ENCODE data around the gene MYL5.
"Not testable (repeated sequence)": the region's sequence is repeated elsewhere in the genome, so short reads cannot be mapped to it uniquely, and the experiment has no call there.

MYL5 gene

DNA sequence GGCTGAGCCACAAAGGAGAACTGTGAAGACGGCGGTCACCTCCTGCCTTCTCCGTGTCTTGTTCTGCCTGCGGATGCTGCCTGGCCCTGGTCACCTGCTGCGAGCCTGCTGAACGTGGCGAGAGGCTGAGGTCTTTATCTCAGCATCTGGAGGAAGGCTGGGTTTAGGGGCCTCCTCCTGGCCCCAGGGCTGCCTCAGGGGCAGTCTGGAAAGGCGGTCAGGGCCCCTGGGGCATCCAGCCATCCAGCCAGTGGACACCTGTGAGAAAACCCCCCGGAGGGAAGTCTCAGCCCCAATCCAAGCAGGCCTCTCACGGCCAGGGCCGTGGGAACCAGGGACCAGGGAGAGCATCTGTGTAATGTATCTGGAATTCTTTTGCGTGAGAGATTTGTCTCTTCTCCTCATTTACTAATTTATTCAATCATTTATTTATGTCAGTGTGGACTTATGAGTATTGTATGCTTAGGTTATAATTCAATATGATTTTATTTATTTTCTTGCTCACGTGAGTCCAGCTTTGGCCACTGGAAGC is 37.6 kb upstream of the MYL5 start:
- no peak for DNase-seq (ENCODE audit: low read depth)

DNA sequence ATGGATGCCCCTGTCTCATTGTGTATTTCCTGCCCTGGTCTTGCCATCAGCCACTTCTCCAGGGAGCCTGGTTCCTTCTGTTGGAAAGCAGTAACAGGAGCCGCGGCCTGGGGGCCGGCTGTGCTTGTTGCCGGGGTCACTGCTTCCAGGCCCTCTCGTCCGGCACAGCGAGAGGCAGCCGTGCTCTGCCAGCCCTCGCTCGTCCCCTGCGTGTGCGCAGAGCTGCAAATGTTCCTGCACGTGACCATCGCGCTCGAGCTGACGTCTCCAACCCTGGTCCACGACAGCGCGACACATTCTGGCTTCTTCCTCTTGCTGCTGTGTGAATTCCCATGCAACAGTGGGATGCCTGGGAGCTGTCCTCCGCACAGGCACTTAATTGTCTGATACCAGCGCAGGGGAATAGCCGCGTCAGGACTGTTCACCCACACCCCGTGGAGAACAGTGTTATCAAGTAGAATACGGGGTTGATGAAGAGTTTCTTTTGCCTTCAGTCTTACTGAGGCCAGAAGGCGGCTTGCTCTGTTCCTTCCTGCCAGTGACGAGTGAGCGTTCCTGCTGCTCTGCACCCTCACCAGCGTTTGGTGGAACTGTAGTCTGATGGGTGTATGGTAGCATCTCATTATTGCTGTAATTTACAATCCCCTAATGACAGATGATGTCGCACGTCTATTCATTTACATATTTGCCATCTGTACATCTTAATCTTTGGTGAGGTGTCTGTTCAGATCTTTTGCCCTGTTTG is 36.6 kb upstream of the MYL5 start:
- DNase-seq (ENCODE audit: low read depth), result no peak

DNA sequence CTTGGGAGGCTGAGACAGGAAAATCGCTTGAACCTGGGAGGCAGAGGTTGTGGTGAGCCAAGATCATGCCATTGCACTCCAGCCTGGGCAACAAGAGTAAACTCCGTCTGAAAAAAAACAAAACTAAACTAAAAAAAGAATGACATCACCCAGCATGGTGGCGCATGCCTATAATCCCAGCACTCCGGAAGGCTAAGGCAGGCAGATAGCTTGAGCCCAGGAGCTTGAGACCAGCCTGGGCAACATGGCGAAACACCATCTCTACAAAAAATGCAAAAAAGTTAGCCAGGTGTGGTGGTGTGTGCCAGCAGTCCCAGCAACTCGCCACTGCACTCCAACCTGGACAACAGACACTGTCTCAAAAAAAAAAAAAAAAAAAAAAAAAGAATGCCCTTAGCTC is 32.0 kb upstream of the MYL5 start:
- DNase-seq (ENCODE audit: low read depth), result not testable (repeated sequence)

DNA sequence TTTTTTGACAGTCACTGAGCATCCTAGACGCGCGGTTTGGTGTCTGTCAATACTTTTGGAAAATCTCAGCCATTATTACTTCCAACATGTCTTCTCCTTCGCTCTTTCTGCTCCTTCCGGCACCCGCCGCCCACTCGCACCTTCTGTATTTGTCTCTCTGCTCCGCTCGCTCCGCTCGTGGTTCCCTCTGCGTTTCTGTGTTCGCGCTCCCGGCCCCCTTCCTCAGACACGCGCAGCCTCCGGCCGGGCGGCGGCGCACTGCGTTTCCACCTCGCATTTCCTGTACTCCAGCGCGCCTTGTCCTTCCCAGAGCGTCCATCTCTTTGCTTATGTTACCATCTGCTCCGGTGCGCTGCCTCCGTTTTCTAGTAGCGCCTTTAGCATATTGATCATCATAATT is 27.9 kb upstream of the MYL5 start:
- no peak for DNase-seq (ENCODE audit: low read depth)

DNA sequence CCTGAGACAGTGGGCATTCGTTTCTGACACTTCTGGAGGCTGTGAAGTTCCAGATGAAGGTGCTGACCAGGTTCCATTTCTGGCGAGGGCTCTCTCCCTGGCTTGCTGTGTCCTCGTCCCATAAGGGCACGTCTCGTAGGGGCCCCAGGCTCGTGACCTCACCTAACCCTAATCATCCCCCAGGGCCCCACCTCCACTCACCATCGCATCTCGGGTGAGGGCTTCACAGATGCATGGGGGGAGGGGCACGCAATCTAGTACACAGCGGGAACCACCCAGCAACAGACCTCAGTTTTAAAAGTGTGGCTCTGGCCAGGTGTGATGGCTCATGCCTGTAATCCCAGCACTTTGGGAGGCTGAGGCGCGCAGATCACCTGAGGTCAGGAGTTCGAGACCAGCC is 26.9 kb upstream of the MYL5 start:
- DNase-seq (ENCODE audit: low read depth), result no peak

DNA sequence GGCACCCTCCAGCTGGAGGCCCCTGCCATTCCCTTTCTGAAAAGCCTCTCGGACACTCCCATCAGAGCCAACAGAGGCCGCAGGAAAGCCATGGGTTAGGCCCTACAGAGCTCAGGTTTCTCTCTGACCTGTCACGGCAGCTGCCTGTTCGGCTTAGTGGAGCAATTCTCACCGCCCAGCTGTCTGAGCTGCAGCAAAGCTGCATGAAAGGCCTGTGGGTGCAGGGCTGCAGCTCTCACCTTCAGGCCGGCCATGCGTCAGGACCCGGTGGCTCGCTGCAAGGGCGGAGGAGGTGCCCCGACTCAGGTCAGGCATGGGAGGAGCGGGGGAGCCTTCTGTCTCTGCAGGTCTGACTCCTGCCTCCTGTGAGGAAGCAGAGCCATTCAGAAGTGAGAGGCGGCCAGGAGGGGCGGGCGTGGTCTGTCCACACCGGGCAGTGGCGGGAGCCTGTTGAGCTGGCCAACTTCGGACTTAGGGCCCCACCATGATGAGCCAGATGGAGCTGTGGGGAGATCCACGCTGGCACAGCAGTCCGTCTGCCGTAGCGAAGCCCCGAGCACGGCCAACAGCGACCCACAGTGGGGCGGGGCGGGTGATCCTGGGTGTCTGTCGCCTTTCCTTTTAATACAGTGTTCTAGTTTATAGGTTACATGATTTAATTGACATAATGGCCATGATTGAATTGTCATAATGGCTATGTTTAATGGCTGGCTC is 25.6 kb upstream of the MYL5 start:
- DNase-seq (ENCODE audit: low read depth), result no peak

DNA sequence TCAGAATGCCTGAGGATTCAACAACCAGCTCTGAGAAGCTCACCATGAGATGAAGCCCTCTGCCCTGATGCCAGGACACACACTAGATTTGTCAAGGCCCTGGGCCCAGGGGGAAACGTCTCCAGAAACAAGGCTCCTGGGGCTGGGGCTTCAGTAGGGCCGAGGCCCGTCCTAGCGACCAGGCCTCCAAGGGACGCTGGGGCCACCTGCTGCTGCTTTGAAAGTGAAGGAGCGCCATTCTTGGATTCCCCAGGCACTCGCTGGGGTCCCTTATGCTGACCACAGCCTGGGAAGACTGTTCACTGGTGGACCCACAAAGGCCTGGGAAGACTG is 25.1 kb upstream of the MYL5 start:
- DNase-seq (ENCODE audit: low read depth), result no peak

DNA sequence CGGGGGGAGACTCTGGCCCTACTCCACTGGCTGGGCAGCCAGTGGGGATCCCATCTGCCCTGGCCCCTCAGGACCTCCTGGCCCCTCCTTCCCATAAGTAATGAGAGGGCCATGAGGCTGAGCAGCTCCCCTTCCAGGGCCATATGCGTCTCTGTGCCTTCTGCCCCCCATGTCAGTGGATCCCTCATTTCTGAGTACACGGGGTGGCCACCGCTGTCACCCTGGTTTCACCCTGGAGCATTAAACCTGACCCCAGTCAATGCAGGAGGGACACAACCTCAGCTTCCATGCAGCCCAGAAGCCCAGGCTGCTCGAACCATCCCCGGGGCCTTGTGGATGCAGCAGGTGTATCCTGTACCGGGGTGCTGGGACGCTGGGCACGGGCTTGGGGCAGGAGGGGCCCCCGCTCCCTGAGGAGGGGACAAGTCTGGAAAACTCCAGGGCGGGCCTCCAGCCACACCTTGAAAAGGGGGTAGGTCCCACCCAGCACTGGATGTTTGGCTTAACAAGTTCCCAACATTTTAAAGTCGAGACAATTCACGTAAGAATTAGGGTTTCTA is 24.5 kb upstream of the MYL5 start:
- DNase-seq (ENCODE audit: low read depth), result no peak

DNA sequence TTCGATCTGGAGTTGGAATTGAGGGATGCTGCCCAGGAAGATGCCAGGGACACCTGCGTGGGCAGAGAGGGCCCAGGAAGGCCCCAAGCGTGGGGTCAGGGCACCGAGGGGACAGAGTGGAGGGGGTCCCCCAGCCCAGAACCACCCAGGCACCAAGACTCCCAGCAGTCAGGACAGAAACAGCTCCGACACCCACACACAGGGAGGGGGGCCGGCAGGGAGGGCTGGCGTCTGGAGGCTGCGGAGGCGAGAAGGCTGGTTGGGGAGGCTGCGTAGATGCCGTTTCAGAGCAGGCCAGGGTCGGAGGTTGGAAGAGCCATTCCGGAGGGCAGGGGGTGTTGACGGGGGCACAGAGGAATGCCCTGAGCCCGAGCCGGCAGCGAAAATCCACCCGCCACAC is 23.9 kb upstream of the MYL5 start:
- DNase-seq (ENCODE audit: low read depth), result no peak

DNA sequence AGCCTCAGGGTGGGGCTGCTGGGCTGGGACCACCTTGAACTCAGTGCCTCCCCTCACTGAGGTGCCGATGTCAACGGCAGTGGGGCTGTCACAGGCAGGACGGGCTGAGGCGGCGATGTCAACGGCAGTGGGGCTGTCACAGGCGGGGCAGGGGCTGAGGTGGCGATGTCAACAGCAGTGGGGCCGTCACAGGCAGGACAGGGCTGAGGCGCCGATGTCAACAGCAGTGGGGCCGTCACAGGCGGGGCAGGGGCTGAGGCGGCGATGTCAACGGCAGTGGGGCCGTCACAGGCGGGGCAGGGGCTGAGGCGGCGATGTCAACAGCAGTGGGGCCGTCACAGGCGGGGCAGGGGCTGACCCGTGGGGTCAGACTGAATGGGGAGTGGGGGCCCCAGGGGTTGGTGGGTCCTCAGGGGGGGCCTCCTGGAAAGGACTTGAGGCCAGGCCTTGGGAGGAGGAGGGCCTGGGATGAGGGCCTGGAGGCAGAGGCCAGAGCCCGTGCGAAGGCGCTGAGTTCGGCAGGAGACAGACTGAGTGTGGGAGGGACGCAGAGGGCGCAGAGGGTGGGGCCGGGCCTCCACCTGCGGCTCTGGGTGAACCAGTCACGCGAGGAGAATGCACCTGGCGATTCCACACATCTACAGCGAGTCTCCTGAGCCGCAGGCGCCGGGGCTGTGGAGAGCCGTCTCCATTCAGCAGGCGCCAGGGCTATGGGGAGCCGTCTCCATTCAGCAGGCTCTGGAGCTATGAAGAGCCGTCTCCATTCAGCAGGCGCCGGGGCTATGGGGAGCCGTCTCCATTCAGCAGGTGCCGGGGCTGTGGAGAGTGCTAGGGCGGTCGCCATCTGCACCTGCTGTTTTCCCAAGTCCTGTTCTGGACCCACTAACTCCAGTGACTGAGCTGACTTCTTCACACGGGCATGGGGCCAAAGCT is 23.1 kb upstream of the MYL5 start:
- no peak for DNase-seq (ENCODE audit: low read depth)

DNA sequence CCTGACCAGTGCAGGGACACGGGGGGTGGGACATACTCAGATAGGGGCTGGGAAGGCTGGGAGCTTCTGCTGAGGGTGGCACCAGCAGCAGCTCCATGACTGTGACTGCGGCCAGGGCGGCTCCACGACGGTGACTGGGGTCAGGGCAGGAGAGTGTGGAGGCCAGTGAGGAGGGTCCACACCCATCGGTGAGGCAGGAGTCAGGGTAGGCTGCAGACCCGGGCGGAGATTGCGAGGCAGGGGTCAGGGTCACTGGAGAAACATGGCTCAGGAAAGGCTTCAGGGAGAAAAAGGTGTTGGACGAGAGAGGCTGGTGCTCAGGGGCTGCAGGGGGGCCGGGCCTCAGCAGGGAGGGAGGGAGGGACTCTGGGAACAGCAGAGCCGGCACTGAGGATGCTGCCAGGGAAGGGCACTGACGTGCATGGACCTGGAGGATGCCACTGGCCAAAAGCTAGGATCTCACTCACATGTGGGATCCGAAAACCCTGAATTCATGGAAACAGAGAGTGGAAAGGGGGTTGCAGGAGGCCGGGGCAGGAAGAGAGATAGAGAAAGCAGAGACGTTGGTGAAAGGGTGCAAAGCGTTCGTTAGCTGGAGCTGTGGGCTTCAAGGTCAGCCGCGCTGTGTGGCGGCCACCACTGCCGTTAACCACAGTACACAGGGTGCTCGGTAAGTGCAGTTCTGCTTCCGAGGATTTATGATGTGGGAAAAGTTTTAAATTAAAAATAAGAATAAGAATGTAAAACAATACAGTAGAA is 22.3 kb upstream of the MYL5 start:
- DNase-seq (ENCODE audit: low read depth), result no peak

DNA sequence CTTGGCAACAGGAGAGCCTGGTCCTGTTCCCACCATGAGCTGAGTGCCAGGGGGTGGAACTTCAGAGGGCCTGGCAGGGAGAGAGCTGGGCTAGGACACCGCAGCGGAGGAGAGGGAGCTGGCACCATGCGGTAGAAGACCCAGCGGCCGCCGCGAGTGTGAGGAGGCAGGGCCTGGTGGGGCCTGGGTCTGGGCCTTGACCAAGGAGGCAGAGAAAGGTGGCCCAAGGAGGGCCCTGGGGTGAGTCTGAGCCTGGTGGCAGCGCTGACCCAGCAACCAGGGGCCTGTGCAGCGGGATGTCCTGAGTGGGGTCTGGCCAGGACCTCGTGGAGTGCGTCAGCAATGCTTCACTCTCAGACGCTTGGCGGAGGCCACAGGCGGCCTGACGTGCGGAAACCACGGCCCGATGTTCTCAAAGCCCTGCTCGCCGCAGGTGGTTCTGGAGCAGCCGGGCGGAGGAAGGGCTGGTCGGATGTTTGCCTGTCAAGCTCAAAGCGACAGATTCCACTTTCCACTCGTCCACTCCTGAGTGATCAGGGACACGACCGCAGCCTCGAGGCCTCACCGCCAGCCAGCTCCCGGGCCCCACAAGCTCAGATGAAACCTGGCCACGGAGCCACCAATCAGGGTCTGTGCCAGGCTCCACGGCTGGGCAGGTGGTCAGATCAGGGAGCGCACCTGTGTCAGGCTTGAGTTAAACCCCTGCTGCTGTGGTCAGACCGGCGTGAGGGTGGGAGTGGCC is 21.1 kb upstream of the MYL5 start:
- DNase-seq (ENCODE audit: low read depth), result no peak

DNA sequence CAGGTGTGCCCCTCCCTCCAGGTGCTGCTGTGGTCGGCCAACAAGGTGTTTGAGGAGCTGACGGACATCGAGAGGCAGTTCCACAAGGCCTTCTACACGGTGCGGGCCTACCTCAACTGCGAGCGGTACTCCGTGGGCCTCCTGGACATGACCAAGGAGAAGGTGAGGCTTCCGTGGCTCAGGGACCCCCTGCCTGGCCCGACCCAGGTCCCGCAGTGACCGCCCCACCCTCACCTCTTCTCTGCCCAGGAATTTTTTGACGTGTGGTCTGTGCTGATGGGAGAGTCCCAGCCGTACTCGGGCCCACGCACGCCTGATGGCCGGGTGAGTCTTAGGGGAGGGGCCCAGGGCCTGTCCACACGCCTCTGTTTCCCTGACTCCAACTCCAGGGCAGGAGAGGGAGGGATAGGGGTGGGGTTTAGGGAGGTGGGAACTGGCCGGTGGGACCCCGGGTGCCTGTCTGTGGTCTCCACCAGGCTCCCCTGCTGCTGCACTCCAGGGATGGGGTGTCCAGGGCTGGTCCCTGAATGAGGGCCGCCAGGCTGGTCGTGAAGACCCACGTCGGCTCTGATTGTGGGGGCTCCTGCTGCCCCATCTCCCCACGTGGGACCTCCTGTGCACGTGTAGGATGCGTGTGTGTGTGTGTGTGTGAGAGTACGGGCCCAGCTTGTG is 20.4 kb upstream of the MYL5 start:
- no peak for DNase-seq (ENCODE audit: low read depth)

DNA sequence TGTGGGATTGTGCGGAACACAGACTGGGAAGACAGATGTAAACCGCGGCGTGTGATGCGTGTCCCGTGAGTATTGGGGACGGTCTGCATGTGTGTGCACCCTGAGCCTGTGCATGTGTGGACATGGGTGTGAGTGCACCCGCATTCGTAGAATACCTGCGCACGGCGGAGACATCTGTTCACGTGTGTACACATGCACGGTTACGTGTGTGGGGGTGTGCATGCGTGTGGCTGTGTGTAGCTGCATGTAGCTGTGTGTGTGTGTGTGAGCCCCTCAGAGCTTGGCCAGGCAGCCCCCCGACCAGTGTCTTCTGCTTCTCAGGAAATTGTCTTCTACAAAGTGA is 19.9 kb upstream of the MYL5 start:
- no peak for DNase-seq (ENCODE audit: low read depth)

DNA sequence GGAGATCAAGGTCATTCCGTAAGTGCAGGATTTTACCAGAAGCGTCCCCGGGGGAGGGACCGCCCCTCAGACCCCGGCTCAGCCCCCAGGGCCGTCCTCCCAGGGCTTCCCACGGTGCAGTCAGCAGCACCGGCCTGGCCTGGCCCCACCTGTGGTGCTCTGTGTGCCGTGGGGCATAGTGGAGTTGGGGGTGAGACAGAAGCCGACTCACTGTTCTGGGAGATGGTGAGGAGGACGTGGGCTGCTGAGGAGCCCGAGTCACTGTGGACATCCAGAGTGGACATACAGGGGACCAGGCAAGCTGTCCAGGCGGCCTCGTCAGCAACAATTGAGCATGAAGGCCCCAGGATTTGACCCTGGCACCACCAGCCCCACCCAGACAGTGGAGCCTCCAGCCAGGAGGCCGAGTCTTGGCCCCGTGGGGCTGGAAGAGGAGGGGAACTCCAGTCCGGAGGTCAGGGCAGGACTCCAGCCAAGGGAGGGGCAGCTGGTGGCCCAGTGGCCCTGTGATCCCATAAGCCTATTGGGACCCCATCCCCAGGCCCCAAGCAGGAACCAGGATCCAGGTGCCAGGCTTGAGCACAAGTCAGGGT is 19.4 kb upstream of the MYL5 start:
- no peak for DNase-seq (ENCODE audit: low read depth)

DNA sequence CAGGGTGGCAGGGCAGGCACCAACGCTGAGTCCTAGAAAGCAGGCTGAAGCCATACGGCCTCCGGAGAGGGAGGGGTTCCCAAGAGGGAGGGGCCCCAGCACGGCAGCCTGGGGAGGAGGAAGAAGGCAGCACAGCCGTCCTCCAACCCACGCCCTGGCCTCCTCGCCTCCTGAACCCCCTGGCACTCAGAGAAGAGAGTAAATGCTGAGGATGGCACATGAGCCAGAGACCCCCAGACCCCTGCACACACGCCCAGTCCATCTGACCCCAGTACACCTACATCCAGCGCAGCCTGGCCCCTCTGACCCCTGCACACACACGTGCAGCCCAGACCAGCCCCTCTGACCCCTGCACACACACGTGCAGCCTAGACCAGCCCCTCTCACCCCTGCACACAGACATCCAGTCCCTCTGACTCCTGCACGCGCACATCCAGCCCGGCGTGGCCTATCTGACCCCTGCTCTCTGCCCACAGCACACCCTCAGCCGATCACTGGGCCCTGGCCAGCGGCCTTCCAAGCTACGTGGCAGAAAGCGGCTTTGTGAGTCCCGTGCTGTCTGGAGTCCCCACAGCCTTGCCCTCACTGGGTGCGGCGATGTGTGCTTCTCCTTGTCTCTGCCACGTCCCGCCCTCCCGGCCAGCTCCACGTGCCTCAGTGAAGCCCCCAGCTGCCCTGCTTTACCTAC is 18.7 kb upstream of the MYL5 start:
- DNase-seq (ENCODE audit: low read depth), result no peak

DNA sequence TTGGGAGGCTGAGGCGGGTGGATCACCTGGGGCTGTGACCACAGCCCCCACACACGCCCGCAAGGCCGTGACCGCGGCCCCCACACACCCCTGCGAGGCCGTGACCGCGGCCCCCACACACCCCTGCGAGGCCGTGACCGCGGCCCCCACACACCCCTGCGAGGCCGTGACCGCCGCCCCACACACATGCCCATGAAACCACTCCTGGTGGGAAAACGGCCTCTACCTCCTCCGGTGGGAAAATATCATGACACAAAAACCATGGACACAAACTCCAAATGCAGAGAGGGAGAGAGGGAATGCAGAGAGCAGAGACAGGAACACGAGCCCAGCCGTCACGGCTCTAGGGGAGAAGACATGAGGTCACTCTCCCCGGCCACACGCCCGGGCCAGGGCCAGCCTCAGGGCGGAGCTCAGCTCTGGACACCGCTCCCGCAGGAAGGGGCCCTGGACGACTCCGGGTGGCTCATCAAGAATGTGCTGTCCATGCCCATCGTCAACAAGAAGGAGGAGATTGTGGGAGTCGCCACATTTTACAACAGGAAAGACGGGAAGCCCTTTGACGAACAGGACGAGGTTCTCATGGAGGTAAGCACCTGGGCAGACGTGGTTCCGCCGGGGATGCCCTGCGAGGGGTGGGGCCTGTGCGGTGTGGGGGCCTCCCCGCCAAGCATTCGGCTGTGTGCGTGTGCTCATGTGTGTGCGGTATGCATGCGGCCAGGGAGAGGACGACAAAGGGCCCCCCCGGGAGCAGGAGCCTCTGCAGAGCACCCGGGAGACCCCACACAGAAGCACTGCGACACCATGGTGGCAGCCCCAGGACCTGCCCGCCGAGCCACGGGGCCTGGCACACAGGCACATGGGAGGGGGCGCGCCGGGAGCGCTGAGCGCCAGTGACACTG is 17.7 kb upstream of the MYL5 start:
- no peak for DNase-seq (ENCODE audit: low read depth)

DNA sequence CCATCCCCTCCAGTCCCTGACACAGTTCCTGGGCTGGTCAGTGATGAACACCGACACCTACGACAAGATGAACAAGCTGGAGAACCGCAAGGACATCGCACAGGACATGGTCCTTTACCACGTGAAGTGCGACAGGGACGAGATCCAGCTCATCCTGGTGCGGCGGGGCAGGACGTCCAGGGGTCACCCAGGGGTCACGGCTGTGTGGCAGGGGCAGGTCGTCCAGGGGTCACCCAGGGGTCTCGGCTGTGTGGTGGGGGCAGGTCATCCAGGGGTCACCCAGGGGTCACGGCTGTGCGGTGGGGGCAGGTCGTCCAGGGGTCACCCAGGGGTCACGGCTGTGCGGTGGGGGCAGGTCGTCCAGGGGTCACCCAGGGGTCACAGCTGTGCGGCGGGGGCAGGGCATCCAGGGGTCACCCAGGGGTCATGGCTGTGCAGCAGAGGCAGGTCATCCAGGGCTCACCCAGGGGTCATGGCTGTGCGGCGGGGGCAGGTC is 17.0 kb upstream of the MYL5 start:
- DNase-seq (ENCODE audit: low read depth), result no peak

Data from HS-5 (cell line).